GM12864 (cell line): ENCODE measurements around the gene ADCY4.

ENCODE experiments used
- DNase-seq: peaks from one replicate; pipeline ENCODE4 v3.0.0-alpha.2; 2011; ENCODE audit warnings: low read depth
- H3K4me3 ChIP-seq: 2 replicates; pipeline ENCODE4 v1.5.1; 2011; ENCODE audit warnings: mild to moderate bottlenecking, low read depth, low read length, control low read depth
- CTCF ChIP-seq: IDR thresholded peaks from 2 replicates; pipeline ENCODE4 v1.5.1; 2011; ENCODE audit warnings: low read depth, mild to moderate bottlenecking, moderate library complexity, low read length, control low read depth, inconsistent platforms; ENCODE audit errors: missing control alignments

ADCY4 gene

GRCh38 chr14:24369907-24370687 lies 35.2 kb upstream of the ADCY4 start:
- TF ChIP-seq CTCF = no peak

GRCh38 chr14:24369463-24369862 lies 34.6 kb upstream of the ADCY4 start:
- H3K4me3 ChIP-seq = no peak overlapping the region
- no peak for DNase-seq
- no peak for TF ChIP-seq CTCF

More at GRCh38 chr14:24369907-24370687, 35.2 kb upstream of the ADCY4 start:
- no peak for DNase-seq
- no peak overlapping the region for H3K4me3 ChIP-seq

- TF ChIP-seq CTCF = no peak
- no peak overlapping the region; the same call in 1 of the 2 replicates for H3K4me3 ChIP-seq
- no peak for DNase-seq
Measured at GRCh38 chr14:24368562-24369252, 33.8 kb upstream of the ADCY4 start.

GRCh38 chr14:24368212-24368561 lies 33.3 kb upstream of the ADCY4 start:
- no peak for TF ChIP-seq CTCF
- H3K4me3 ChIP-seq = no peak overlapping the region
- DNase-seq = no peak

GRCh38 chr14:24367514-24368211 lies 32.8 kb upstream of the ADCY4 start, which contains the start of gene NFATC4:
TSS of gene NFATC4 (plus strand) at chr14:24368184. CDS start at chr14:24368341, 157 bp downstream.
- DNase-seq = no peak
- no peak for TF ChIP-seq CTCF
- H3K4me3 ChIP-seq = peak within 1 kb of the TSS; percentile 41

- TF ChIP-seq CTCF = no peak
Measured at GRCh38 chr14:24366721-24367513, 32.0 kb upstream of the ADCY4 start.

More at GRCh38 chr14:24366721-24367513, 32.0 kb upstream of the ADCY4 start:
- H3K4me3 ChIP-seq = peak overlapping the region; percentile 41
- peak; percentile 46 for DNase-seq
